IMR-90 (cell line): ENCODE measurements around the gene OSBPL8. TPM values are rescaled to one million over a fixed set of nuclear protein-coding genes. Genes with fewer than 3 reads are reported as not detected.

Source experiments
- ATAC-seq: fragments of 200-7000 bp; cut with Tn5 transposase; 2 replicates; pipeline ENCODE4 v1.9.1; 2020; ENCODE audit warnings: low read depth, mild to moderate bottlenecking, moderate library complexity
- BruUV-seq: library from RNA; stranded (reverse); fragments of 400-500 nt; replicated peaks from 2 replicates; lab custom pipeline; 2021; lab: Mats Ljungman, UMichigan
- CTCF ChIA-PET: fragments of 300-600 bp; formaldehyde crosslinking; extraction: SDS; loops from one replicate; lab custom pipeline; 2021; ENCODE audit warnings: antibody characterized with exemption; lab: Yijun Ruan, JAX
- POLR2A ChIA-PET: fragments of 300-600 bp; sonication (Branson Sonifier 250); formaldehyde crosslinking; loops from one replicate; lab custom pipeline; 2022; ENCODE audit warnings: antibody characterized with exemption; ENCODE audit not compliant: unreplicated experiment; lab: Charles Lee
- DNase-seq: peaks from one replicate; pipeline ENCODE4 v3.0.0; 2013
- H2AFZ ChIP-seq: replicated peaks from 2 replicates; pipeline ENCODE3; 2013; ENCODE audit warnings: low read length, mild to moderate bottlenecking; ENCODE audit not compliant: poor library complexity
- H2AK5ac ChIP-seq: 2 replicates; pipeline ENCODE4 v1.6.1; 2013; ENCODE audit warnings: low read depth, low read length, inconsistent platforms
- H2AK9ac ChIP-seq: replicated peaks from 2 replicates; pipeline ENCODE3; 2013; ENCODE audit warnings: mild to moderate bottlenecking, low read depth, low read length, moderate library complexity; ENCODE audit not compliant: poor library complexity
- H2BK120ac ChIP-seq: 2 replicates; pipeline ENCODE4 v1.6.1; 2013; ENCODE audit warnings: low read depth, low read length, inconsistent platforms
- H2BK15ac ChIP-seq: 3 replicates; pipeline ENCODE4 v1.6.1; 2013; ENCODE audit warnings: low read depth, low read length, inconsistent platforms
- H2BK20ac ChIP-seq: 2 replicates; pipeline ENCODE4 v1.6.1; 2013; ENCODE audit warnings: low read depth, mild to moderate bottlenecking, inconsistent platforms, low read length, moderate library complexity
- H2BK5ac ChIP-seq: 2 replicates; pipeline ENCODE4 v1.6.1; 2013; ENCODE audit warnings: mild to moderate bottlenecking, low read depth, low read length, inconsistent platforms; ENCODE audit not compliant: poor library complexity, severe bottlenecking
- H3K14ac ChIP-seq: replicated peaks from 2 replicates; pipeline ENCODE4 v1.6.1; 2013; ENCODE audit warnings: low read depth, low read length, inconsistent platforms
- H3K18ac ChIP-seq: 2 replicates; pipeline ENCODE4 v1.6.1; 2013; ENCODE audit warnings: low read depth, low read length, control low read depth
- H3K23ac ChIP-seq: 2 replicates; pipeline ENCODE4 v1.6.1; 2013; ENCODE audit warnings: low read depth, low read length, inconsistent platforms
- H3K27ac ChIP-seq: 2 replicates; pipeline ENCODE4 v1.5.1; 2013; ENCODE audit warnings: mild to moderate bottlenecking, control low read depth, low read length; ENCODE audit not compliant: insufficient read depth
- H3K27me3 ChIP-seq: 2 replicates; pipeline ENCODE4 v1.6.1; 2013; ENCODE audit warnings: low read length; ENCODE audit not compliant: control insufficient read depth, insufficient read depth
- H3K36me3 ChIP-seq: 2 replicates; pipeline ENCODE4 v1.6.1; 2013; ENCODE audit warnings: low read length, mixed read lengths; ENCODE audit not compliant: control insufficient read depth, insufficient read depth
- H3K4ac ChIP-seq: 2 replicates; pipeline ENCODE4 v1.6.1; 2013; ENCODE audit warnings: low read depth, low read length, inconsistent platforms
- H3K4me1 ChIP-seq: 2 replicates; pipeline ENCODE4 v1.6.1; 2013; ENCODE audit warnings: low read length, mixed read lengths; ENCODE audit not compliant: control insufficient read depth, insufficient read depth
- H3K4me2 ChIP-seq: 2 replicates; pipeline ENCODE4 v1.6.1; 2013; ENCODE audit warnings: low read depth, mild to moderate bottlenecking, control low read depth, low read length, moderate library complexity
- H3K4me3 ChIP-seq: 2 replicates; pipeline ENCODE4 v1.5.1; 2013; ENCODE audit warnings: low read depth, mild to moderate bottlenecking, control low read depth, low read length, moderate library complexity; ENCODE audit not compliant: insufficient read depth
- H3K56ac ChIP-seq: 2 replicates; pipeline ENCODE4 v1.6.1; 2013; ENCODE audit warnings: low read length, inconsistent platforms; ENCODE audit not compliant: insufficient read depth; ENCODE audit errors: extremely low read depth
- H3K79me1 ChIP-seq, 2 experiments: 2 replicates each; pipeline ENCODE4 v1.6.1; 2013; ENCODE audit warnings: low read length in 2 of 2, inconsistent platforms in 1 of 2, low read depth in 1 of 2
- H3K9ac ChIP-seq: 2 replicates; pipeline ENCODE4 v1.6.1; 2013; ENCODE audit warnings: low read depth, low read length, control low read depth
- H3K9me1 ChIP-seq: 2 replicates; pipeline ENCODE4 v1.6.1; 2013; ENCODE audit warnings: low read length, inconsistent platforms; ENCODE audit not compliant: insufficient read depth
- H3K9me3 ChIP-seq: 2 replicates; pipeline ENCODE4 v1.6.1; 2013; ENCODE audit warnings: low read length; ENCODE audit not compliant: control insufficient read depth, insufficient read depth
- H4K20me1 ChIP-seq: 2 replicates; pipeline ENCODE4 v1.6.1; 2013; ENCODE audit warnings: low read length, inconsistent platforms; ENCODE audit not compliant: insufficient read depth
- H4K5ac ChIP-seq: 2 replicates; pipeline ENCODE4 v1.6.1; 2013; ENCODE audit warnings: mild to moderate bottlenecking, low read depth, low read length, control low read depth
- H4K8ac ChIP-seq, 2 experiments: 2 replicates each; pipeline ENCODE4 v1.6.1; 2013; ENCODE audit warnings: low read depth in 2 of 2, low read length in 2 of 2, control low read depth in 1 of 2, inconsistent platforms in 1 of 2
- H4K91ac ChIP-seq: 2 replicates; pipeline ENCODE4 v1.6.1; 2013; ENCODE audit warnings: low read depth, low read length, inconsistent platforms; ENCODE audit not compliant: insufficient read depth
- SMC3 ChIP-seq: fragments of 150-350 bp; IDR thresholded peaks from 2 replicates; pipeline ENCODE4 v1.6.1; 2016; ENCODE audit warnings: low read depth, mild to moderate bottlenecking, antibody characterized with exemption, low read length, moderate library complexity
- WGBS, 2 experiments: methylation state at CpG; one replicate each; pipeline versions ENCODE4 v1.1.5 to v1.1.7; 2013; ENCODE audit warnings: missing lambda C conversion rate in 2 of 2; ENCODE audit not compliant: insufficient read length in 1 of 2; ENCODE audit errors: extremely low coverage in 2 of 2; 5-methylcytosine and 5-hydroxymethylcytosine counted together
- dilution Hi-C: fragments of 300-500 bp; cut with HindIII; formaldehyde crosslinking; loops from one replicate; pipeline ENCODE4 v1.14.3; 2018; ENCODE audit warnings: low sequenced_read_pairs; ENCODE audit not compliant: unreplicated experiment
- in situ Hi-C: fragments of 300-500 bp; cut with MboI; formaldehyde crosslinking; loops from 3 replicates; pipeline ENCODE4 v1.14.3; 2019; ENCODE audit warnings: low sequenced_read_pairs, inconsistent platforms, mixed read lengths
- intact Hi-C: fragments of 100-400 bp; cut with micrococcal nuclease; formaldehyde crosslinking; loops from 2 replicates; pipeline ENCODE4 v1.10.0; 2022
- polyA plus RNA-seq, 3 experiments: library from polyadenylated mRNA; depleted of rRNA; stranded (reverse); fragments of >200 nt; gene quantifications; 2 replicates each; pipeline ENCODE4 v1.2.3, GENCODE V29; 2012; ENCODE audit warnings: low replicate concordance in 1 of 3
- total RNA-seq: library from RNA; depleted of rRNA; stranded (reverse); fragments of >200 nt; gene quantifications from 2 replicates; pipeline ENCODE4 v1.2.3, GENCODE V29; 2012

Gene OSBPL8
- total and polyA plus RNA-seq, 2 of the 4 experiments (the other 2 are of a cell fraction), result 17.8 to 24.2 TPM

- Histone ChIP-seq H3K9me1 (no peaks in the 10 kb centered on the region), H2BK15ac (no peak overlapping the region), H3K4ac (no peak overlapping the region), H2AK5ac (no peak overlapping the region), H4K8ac (no peak overlapping the region), H3K27me3 (no peaks in the 10 kb centered on the region), H3K4me1 (peaks cover 3% of the 10 kb centered on the region), H4K91ac (no peak overlapping the region), H3K36me3 (no peaks in the 10 kb centered on the region), H3K23ac (no peak overlapping the region), H3K9me3 (no peaks in the 10 kb centered on the region), H2AK9ac (no peak overlapping the region), H3K14ac (no peak overlapping the region), H3K4me2 (no peak overlapping the region), H3K4me3 (no peak overlapping the region), H4K20me1 (no peaks in the 10 kb centered on the region), H2BK120ac (no peak overlapping the region), H3K18ac (no peak overlapping the region), H3K27ac (no peak overlapping the region), H4K5ac (no peak overlapping the region), H3K9ac (no peak overlapping the region), H3K79me1 (no peaks in the 10 kb centered on the region), H3K56ac (no peak overlapping the region), H2AFZ (no peak overlapping the region), H2BK5ac (no peak overlapping the region), H2BK20ac (no peak overlapping the region)
- ChIA-PET CTCF (no interaction called here), POLR2A (no interaction called here)
- DNase-seq (peak; percentile 14), ATAC-seq (no peak)
- BruUV-seq, result no TSS peak
- intact Hi-C loops (no loop called here), dilution Hi-C loops (no loop called here), in situ Hi-C loops (no loop called here)
- no peak for TF ChIP-seq SMC3
- 100% methylated on average over 1 of the region's 6 CpGs; no CpG with 5 or more reads in 1 of the 2 experiments for WGBS, 2 experiments
Observed at GRCh38 chr12:76303989-76304460, 255.5 kb downstream of the OSBPL8 start.
